HCT116 (cell line): Measurements from ENCODE around the gene PSMD12.
"Not testable (repeated sequence)": the region's sequence is repeated elsewhere in the genome, so short reads cannot be mapped to it uniquely, and the experiment has no call there.

Source experiments
- EZH2phosphoT487 ChIP-seq: fragments of 200-600 bp; IDR thresholded peaks from 2 replicates; pipeline ENCODE4 v1.6.1; 2018; ENCODE audit warnings: antibody characterized with exemption, borderline replicate concordance
- POLR2A ChIP-seq: IDR thresholded peaks from 2 replicates; pipeline ENCODE4 v1.7.0; 2011; ENCODE audit warnings: borderline replicate concordance; ENCODE audit not compliant: insufficient read depth, insufficient read length; ENCODE audit errors: extremely low read depth
- POLR2AphosphoS5 ChIP-seq: IDR thresholded peaks from 2 replicates; pipeline ENCODE4 v1.6.1; 2011; ENCODE audit warnings: mild to moderate bottlenecking, low read depth, low read length, moderate library complexity
- TF ChIP-seq, protein P1 (sequence below), 3 experiments: fragments of 200-600 bp in 1 of 3; sonication (generic) in 1 of 3; IDR thresholded peaks in 2 of 3; conservative IDR thresholded peaks in 1 of 3; 2 replicates each; pipeline ENCODE4 v1.5.1; 2012 to 2017; ENCODE audit warnings: low read depth in 2 of 3, low read length in 2 of 3, antibody characterized with exemption in 1 of 3, borderline replicate concordance in 1 of 3, control low read depth in 1 of 3, mild to moderate bottlenecking in 1 of 3, mixed read lengths in 1 of 3, mixed run types in 1 of 3, moderate library complexity in 1 of 3; ENCODE audit not compliant: insufficient read depth in 1 of 3

DNA sequence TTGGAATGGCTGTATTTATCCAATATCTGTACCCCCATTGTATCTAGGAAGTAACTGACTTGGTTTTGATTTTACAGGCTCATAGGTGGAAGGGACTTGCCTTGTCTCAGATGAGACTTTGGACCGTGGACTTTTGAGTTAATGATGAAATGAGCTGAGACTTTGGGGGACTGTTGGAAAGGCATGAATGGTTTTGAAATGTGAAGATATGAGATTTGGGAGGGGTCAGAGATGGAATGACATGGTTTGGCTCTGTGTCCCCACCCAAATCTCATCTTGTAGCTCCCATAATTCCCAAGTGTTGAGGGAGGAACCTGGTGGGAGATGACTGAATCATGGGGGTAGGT lies 34.2 kb downstream of the PSMD12 start:
- not testable (repeated sequence) for TF ChIP-seq POLR2AphosphoS5, POLR2A, EZH2phosphoT487
- TF ChIP-seq, protein P1, sequence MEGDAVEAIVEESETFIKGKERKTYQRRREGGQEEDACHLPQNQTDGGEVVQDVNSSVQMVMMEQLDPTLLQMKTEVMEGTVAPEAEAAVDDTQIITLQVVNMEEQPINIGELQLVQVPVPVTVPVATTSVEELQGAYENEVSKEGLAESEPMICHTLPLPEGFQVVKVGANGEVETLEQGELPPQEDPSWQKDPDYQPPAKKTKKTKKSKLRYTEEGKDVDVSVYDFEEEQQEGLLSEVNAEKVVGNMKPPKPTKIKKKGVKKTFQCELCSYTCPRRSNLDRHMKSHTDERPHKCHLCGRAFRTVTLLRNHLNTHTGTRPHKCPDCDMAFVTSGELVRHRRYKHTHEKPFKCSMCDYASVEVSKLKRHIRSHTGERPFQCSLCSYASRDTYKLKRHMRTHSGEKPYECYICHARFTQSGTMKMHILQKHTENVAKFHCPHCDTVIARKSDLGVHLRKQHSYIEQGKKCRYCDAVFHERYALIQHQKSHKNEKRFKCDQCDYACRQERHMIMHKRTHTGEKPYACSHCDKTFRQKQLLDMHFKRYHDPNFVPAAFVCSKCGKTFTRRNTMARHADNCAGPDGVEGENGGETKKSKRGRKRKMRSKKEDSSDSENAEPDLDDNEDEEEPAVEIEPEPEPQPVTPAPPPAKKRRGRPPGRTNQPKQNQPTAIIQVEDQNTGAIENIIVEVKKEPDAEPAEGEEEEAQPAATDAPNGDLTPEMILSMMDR (IDR thresholded peaks at IDR 0.05 in 2 of 3, conservative IDR thresholded peaks at IDR 0.05 in 1 of 3; ENCODE audit: borderline replicate concordance in 1 of 3, insufficient read depth in 1 of 3, low read depth in 2 of 3, low read length in 2 of 3) = not testable (repeated sequence)
